ENCODE measurements around the gene VTI1B. TPM values are rescaled to one million over a fixed set of nuclear protein-coding genes. Genes with fewer than 3 reads are reported as not detected.

Gene VTI1B
- polyA plus RNA-seq, 2 of the 4 experiments (the other 2 are of a cell fraction), result 77.5 to 102 TPM

DNA sequence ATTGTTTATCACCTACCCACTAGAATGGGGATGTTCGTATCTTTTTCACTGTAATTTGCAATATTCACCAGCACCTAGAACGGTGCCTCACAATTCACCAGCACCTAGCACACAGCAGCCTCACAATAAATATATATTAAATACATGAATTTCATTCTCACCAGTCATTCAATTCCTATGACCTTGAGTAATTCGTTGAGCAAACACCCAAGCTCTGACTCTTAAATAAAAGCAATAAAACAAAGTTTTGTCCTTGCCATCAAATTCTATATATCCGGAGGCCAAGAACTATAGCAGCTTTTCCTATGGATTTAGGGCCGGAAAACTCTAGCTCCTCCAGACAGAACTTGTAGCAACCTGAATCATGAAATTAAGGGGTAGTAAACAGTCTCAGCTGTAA is 981 bp downstream of the VTI1B start:
- no peak for FAIRE-seq
- WGBS (ENCODE audit: missing lambda C conversion rate), result 30% methylated on average over 5 of the region's 5 CpGs

DNA sequence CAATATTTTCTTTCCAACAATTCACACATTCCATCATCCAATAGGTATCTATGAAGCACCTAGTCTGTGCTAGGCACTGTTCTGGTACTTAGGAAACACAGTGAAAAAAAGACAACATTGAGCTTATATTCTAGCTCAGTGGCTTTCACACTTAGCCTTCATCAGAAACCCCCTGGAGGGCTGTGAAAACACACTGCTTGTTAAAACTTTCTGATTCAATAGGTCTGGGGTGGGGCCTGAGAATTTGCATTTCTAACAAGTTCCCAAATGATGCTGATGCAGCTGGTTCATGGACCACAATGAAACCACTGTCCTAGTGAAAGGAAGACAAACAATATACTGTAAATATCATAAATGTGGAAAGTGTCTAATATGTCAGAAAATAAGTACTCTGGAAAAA is 5.9 kb downstream of the VTI1B start:
- ATAC-seq (no peak), FAIRE-seq (no peak), DNase-seq (ENCODE audit: low read depth in 1 of 2, low spot score in 1 of 2) (no peak)
- Histone ChIP-seq H3K4me3 (no peak overlapping the region), H3K9me3 (no peaks in the 10 kb centered on the region), H3K27ac (no peak overlapping the region), H3K4me2 (no peak overlapping the region), H3K4me1 (peaks cover 9% of the 10 kb centered on the region; the same call in 2 of the 3 replicates)
- ChIA-PET CTCF (interaction anchor here (1.0 to 20.0 kb wide), 8 partner anchors 14 to 241 kb away, joined by 3 to 243 read pairs (median 10); partner anchors contain the start of gene ARG2), POLR2A (interaction anchor here (0.7 kb wide), 1 partner anchor 34 kb away, joined by 3 read pairs; no protein-coding TSS in a partner anchor)
- TF ChIP-seq KDM1A (IDR thresholded peaks at IDR 0.05; ENCODE audit: low read depth) (no peak), RARB (CRISPR knock-in tag; IDR thresholded peaks at IDR 0.05) (no peak), HOXB13 (CRISPR knock-in tag; IDR thresholded peaks at IDR 0.05; ENCODE audit: low read depth) (no peak), HOXB5 (CRISPR knock-in tag; IDR thresholded peaks at IDR 0.05) (no peak), CBX2 (IDR thresholded peaks at IDR 0.05; ENCODE audit: borderline replicate concordance, low read depth) (no peak), RAD21 (conservative IDR thresholded peaks at IDR 0.05 in 1 of 2, IDR thresholded peaks at IDR 0.05 in 1 of 2) (no peak), NPAS2 (CRISPR knock-in tag; IDR thresholded peaks at IDR 0.05; ENCODE audit: borderline replicate concordance) (no peak), HDAC2 (IDR thresholded peaks at IDR 0.05) (no peak), TP53 (CRISPR knock-in tag; IDR thresholded peaks at IDR 0.05) (no peak), MYC (IDR thresholded peaks at IDR 0.05; ENCODE audit: borderline replicate concordance, low read length) (no peak), ZFP36 (IDR thresholded peaks at IDR 0.05; ENCODE audit: borderline replicate concordance, partially characterized antibody) (no peak), MAFK (IDR thresholded peaks at IDR 0.05; ENCODE audit: partially characterized antibody) (no peak)

More for the DNA sequence above, 981 bp downstream of the VTI1B start:
- H3K9me3 ChIP-seq, result no peaks in the 10 kb centered on the region
- ChIA-PET CTCF (interaction anchor here (0.7 to 20.0 kb wide), 11 partner anchors 14 to 247 kb away, joined by 4 to 243 read pairs (median 7); partner anchors contain the start of gene RDH11), POLR2A (interaction anchor here (2.6 to 3.3 kb wide), 2 partner anchors 22 to 31 kb away, joined by 17 to 21 read pairs; partner anchors contain the start of gene RDH11)
- peak overlapping the region; percentile 96 to 99; a peak in 4 of 6 replicates for H3K27ac ChIP-seq
- peak overlapping the region; percentile 97 for H3K4me3 ChIP-seq
- DNase-seq (ENCODE audit: low read depth in 1 of 2, low spot score in 1 of 2) (no peak), ATAC-seq (no peak)
- TF ChIP-seq HEYL (CRISPR knock-in tag; IDR thresholded peaks at IDR 0.05) (no peak), ZSCAN20 (CRISPR knock-in tag; IDR thresholded peaks at IDR 0.05) (no peak), BCL3 (IDR thresholded peaks at IDR 0.05) (no peak), RNF2 (IDR thresholded peaks at IDR 0.05; ENCODE audit: borderline replicate concordance, low read depth) (no peak), ELK1 (IDR thresholded peaks at IDR 0.05; ENCODE audit: low read depth, low read length) (no peak), CBX8 (IDR thresholded peaks at IDR 0.05) (no peak), ZC3H11A (IDR thresholded peaks at IDR 0.05) (no peak), TP53 (CRISPR knock-in tag; IDR thresholded peaks at IDR 0.05) (no peak), EHMT2 (IDR thresholded peaks at IDR 0.05; ENCODE audit: low read depth) (no peak), KDM5A (IDR thresholded peaks at IDR 0.05) (no peak)
- TF ChIP-seq, protein P1, sequence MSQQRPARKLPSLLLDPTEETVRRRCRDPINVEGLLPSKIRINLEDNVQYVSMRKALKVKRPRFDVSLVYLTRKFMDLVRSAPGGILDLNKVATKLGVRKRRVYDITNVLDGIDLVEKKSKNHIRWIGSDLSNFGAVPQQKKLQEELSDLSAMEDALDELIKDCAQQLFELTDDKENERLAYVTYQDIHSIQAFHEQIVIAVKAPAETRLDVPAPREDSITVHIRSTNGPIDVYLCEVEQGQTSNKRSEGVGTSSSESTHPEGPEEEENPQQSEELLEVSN (IDR thresholded peaks at IDR 0.05; ENCODE audit: borderline replicate concordance, low read depth), result no peak
- TF ChIP-seq, protein P2, sequence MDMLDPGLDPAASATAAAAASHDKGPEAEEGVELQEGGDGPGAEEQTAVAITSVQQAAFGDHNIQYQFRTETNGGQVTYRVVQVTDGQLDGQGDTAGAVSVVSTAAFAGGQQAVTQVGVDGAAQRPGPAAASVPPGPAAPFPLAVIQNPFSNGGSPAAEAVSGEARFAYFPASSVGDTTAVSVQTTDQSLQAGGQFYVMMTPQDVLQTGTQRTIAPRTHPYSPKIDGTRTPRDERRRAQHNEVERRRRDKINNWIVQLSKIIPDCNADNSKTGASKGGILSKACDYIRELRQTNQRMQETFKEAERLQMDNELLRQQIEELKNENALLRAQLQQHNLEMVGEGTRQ (IDR thresholded peaks at IDR 0.05), result no peak
- H3K4me2 ChIP-seq, result peak overlapping the region; percentile 96
- H3K4me1 ChIP-seq, result peaks cover 26% of the 10 kb centered on the region; the same call in 2 of the 3 replicates

All from A549 (cell line).